Stimulated activated CD4-positive, alpha-beta T cell treated with anti-CD3 and anti-CD28 coated beads, Interleukin-15, amount 100 ng/mL, for 48 hours (primary cell): ENCODE results near the gene F13A1.
"Not testable (repeated sequence)": the region's sequence is repeated elsewhere in the genome, so short reads cannot be mapped to it uniquely, and the experiment has no call there.

Source experiments
- DNase-seq, 2 donors: peaks; one replicate each; pipeline ENCODE4 v3.0.0-alpha.2; 2020; ENCODE audit warnings: low read depth in 2 of 2

The F13A1 gene

GRCh38 chr6:6317825-6318733, 2.4 kb downstream of the F13A1 start:
- no peak for DNase-seq

DNA sequence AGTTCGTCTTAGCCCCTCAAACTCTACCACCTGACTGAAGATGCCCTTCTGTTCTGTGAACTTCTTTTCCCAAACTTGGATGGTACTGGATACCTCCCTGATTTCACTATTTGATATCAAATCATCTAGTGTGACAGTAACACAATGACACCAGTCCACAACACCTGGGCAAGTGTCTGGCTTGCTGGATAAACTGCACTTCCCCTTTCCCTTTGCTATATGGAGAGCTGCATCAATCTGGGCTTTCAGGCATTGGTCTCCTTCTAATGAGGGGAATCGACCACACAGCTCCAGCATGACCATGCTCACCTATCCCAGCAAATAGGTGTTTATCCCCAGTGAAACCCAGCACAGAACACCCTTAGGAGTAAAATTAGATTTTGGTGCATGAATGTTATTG, 3.1 kb downstream of the F13A1 start:
- DNase-seq, result no peak

GRCh38 chr6:6315660-6316059, 4.8 kb downstream of the F13A1 start:
- DNase-seq, result peak in 1 of 2 donors; percentile 26

- no peak for DNase-seq
Observed at GRCh38 chr6:6314596-6314995, 5.9 kb downstream of the F13A1 start.

GRCh38 chr6:6312901-6313441, 7.5 kb downstream of the F13A1 start:
- DNase-seq, result no peak

DNA sequence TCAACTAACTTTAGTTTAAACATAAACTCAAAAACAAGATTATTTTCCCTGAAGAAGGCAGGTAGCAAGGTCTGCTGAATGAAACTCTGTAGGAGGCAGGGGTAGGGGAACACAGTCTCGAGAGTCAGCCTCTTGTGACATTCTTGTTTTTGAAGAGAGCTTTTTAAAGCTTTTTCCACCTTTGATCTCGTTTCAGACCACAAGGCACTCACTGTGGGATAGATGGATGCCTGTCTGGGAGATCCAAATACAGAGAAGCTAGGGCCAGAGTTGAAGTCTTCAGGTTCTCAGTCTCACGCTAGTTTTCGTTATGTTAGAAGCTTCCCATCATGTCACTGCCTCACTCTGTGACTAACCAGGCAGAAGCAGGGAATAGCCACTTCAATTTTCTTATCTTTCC, 14.9 kb downstream of the F13A1 start:
- no peak for DNase-seq

GRCh38 chr6:6300383-6300782, 20.1 kb downstream of the F13A1 start:
- not testable (repeated sequence) for DNase-seq

DNA sequence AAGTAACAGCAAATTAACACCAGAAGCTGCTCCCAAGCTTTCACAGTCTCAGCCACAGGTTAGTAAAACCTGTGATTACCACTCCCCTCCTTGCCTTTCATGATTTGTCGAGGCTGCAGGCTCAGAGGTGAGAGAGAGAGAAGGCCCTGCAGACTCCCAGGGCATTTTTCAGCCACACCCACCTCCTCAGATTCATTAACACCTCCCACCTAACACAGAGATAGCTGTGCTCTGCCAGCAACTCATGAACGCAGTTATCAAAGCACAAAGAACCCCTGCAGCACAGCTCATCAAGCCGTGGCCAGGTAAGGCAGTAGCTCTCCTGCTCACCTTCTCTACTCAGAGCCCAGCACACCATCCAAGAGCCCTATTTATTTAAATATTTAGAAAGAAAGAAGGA, 27.1 kb downstream of the F13A1 start:
- no peak for DNase-seq

DNA sequence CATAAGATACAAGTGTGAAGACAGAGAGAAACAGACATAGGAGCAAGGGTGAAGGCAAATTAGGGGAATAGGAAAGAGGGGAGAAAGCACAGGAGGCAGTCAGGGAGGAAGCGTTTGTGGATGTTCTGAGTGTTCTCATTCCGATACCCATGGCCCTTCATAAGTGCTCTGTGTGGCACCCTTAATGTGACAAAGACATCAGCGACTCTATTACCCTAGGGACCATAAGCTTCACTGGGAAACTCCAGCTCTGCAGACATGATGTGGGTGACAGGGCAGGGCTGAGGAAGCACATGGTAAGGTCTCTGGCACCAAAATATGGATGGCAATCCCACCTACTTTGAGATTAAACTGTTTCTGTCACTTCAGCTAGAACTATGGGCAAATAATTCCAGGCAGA, 33.0 kb downstream of the F13A1 start:
- DNase-seq, result no peak

DNA sequence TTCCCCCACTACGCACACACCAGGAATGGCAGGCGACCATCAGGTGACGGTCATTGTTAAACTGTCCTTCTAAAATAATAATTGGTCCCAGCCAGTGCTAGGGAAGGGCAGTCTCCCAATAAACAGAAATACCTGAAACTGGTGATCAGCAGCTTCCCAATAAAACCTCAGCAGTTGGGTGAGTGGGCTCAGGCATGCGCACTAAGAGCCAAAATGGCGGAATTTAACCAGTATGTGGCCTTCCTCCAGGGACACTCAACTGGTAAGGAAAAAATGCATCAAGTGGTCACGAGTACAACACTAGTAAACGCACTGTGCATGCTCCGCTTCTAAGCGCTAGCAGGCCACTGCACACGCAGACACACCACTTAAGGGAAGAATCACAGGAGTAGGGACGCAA, 34.8 kb downstream of the F13A1 start:
- no peak for DNase-seq

DNA sequence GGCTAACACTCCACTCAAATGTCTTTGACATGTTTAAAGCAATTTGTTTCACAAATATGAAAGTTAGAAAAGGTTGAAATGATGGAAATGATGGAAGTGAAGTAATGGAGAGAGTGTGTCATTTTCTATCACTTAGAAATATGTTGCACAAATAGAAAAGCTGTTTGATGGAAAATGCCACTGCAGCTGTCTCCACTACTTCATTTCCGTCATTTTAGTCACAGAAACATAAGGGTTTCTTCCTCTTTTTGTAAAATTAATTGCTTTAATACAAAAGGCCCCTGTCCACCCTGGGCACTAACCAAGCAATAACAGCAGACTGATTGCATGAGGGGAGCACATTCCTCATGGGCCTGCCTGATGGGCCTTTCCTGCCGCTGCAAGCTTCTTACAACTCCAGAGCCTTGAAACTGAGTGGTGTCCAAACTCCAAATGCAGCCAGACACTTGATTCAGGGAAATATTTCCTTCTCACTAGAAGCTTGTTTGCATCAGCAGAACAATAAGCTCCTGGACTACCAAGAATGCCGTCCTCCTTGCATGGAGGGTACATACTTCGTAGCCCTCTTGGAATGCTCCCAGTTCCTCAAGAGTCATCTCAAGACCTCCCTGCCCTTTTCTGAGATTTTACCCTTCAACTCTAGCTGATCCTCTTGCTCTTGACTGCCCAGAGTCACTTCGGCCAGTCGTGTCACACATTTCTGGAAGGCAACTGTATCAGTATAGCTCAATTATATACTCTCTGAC, 36.1 kb downstream of the F13A1 start:
- DNase-seq, result no peak

DNA sequence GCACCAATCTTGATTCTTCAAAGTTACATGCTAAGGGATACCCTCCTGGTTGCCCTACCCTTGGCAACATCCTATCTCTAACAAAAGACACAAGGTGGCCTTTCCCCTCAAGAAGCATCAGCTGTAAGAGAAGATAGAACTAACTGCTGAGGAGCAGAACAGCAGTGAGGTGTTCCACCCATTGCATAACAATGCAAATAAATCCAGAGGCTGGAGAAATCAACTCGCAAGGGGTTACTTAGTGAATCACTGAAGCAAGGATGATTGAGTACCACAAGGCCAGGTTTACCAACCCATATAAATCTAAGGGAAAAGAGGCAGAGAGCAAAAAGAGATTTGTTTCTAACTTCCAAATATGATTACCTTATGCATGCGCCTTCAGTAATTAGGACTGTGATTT, 36.7 kb downstream of the F13A1 start:
- DNase-seq, result no peak

GRCh38 chr6:6282716-6283115, 37.7 kb downstream of the F13A1 start:
- no peak for DNase-seq

DNA sequence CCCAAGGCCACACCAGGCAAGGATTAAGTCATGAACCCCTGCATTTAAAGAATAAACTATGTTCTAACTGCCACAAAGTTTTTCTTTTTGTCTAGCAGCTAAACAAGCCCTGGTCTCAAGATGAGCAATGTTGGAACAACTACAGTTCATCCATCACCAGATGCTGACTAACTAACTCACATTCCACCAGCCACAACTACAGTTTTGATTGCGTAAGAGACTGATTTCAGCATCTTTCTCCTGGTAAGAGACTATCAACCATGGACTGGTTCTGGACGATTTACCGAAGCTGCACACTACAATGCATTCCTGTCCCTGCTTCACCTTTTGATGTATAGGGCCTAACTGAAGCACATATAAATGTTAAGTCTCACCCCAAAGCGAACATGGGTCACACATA, 43.0 kb downstream of the F13A1 start:
- DNase-seq, result no peak

- no peak for DNase-seq
Observed at GRCh38 chr6:6270948-6271535, 49.4 kb downstream of the F13A1 start.

DNA sequence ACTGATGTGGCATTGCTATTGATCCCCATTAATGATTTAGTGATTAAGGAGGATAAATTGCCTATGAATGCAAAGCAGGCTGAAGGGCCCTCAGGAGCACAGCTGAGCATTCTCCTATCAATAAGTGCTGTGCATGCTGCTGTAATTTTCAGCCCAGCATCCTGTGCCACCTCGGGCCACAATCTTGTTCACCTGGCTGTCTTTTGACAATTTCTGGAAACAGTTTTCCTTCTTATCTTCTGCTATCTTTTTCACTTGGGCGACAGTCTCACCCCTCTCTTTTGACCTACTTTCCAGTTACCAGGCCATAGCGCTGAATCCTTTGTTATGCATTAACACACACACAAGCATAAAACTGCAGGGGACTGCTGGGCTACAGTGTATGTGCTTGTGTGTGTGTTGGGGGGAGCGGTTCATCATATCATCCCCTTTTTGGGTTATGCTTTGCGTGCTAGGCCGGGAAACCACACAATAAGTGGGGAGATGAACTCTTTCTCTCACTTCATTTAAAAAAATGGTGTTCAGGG, 60.2 kb downstream of the F13A1 start:
- no peak for DNase-seq

GRCh38 chr6:6256886-6257285, 63.6 kb downstream of the F13A1 start:
- DNase-seq, result no peak

GRCh38 chr6:6256259-6256658, 64.2 kb downstream of the F13A1 start:
- no peak for DNase-seq

DNA sequence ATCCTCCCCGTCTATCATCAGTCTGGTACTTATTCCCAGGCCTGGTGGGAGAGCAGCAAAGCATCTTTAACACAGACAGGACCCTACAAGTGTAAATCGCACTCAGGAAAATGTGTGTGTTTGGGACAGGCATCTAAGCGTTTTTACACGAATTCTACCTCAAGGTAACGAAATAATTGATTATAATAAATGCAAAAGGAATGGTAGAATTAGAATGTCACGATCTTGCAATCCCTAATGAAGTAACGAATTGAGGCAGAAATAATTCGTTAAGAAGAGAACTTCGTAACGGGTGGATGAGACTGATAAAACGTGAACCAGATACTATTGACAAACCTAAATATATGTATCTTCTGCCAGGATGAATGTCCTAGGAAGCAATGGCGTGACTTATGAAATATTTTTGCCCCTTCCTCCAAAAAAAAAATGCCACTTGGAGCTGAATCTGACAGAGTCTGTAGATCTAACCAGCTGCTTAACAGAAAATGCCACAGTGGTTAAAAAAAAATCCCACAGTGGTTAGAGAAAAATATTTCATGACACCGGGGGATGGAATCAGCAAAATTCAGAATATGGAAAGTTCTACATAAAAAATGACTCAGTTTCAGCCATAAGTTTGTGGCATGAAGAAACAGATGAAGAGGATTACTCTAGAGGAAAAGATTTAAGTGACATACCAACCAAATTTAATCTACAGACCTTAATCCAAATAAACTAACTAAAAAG, 68.7 kb downstream of the F13A1 start:
- DNase-seq, result no peak

GRCh38 chr6:6248651-6249050, 71.8 kb downstream of the F13A1 start:
- no peak for DNase-seq

DNA sequence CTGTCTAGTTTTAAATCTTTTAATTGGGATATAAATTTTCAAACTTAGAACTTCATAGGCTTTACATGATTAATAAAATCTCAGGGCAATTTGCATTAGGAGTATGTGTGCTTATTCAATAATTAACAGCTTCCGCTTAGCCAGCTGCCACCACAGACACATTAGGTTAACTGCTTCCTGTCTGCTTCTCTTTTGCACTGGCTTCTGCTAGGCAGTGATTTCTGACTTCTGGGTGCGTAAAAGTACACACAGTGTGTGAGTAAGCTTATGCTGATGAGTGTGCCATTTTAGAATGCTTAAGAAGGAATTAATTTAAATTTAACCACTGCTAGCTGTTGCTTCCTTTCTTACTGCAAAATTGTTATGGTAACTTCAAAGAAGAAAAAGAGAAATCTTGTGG, 73.9 kb downstream of the F13A1 start:
- DNase-seq, result no peak

- DNase-seq, result no peak
Observed at GRCh38 chr6:6244624-6245023, 75.8 kb downstream of the F13A1 start.
